K562 treated with DMSO at 1 percent for 24 hours (cell line): Measurements from ENCODE around the gene BCAR3. TPM values are rescaled to one million over a fixed set of nuclear protein-coding genes. Genes with fewer than 3 reads are reported as not detected.

ENCODE experiments used
- total RNA-seq: library from RNA; unstranded; fragments of 300-600 nt; gene quantifications from 2 replicates; pipeline ENCODE4 v1.2.3, GENCODE V29; 2022; ENCODE audit warnings: low read depth; ENCODE audit not compliant: insufficient read depth

Gene BCAR3
- 0.87 and 0.90 TPM in 2 replicates for total RNA-seq

GRCh38 chr1:93681101-93681988 is at the start of gene BCAR3:
TSS of gene BCAR3 (minus strand) at chr1:93681837. CDS start at chr1:93674930, 6,907 bp downstream.

Other genes starting within 250 kb of the BCAR3 start
- 3.6 and 4.0 TPM in 2 replicates for gene FNBP1L, start 233.7 kb downstream of the BCAR3 start, total RNA-seq
- 20.4 and 26.4 TPM in 2 replicates for gene DNTTIP2, start 197.4 kb upstream of the BCAR3 start, total RNA-seq
- gene GCLM, start 227.6 kb upstream of the BCAR3 start, total RNA-seq = 29.5 and 32.8 TPM in 2 replicates